ENCODE data around the gene CRELD2.
A peak's percentile ranks its signal among the peaks of the same experiment; 100 is the strongest.

Gene CRELD2

DNA sequence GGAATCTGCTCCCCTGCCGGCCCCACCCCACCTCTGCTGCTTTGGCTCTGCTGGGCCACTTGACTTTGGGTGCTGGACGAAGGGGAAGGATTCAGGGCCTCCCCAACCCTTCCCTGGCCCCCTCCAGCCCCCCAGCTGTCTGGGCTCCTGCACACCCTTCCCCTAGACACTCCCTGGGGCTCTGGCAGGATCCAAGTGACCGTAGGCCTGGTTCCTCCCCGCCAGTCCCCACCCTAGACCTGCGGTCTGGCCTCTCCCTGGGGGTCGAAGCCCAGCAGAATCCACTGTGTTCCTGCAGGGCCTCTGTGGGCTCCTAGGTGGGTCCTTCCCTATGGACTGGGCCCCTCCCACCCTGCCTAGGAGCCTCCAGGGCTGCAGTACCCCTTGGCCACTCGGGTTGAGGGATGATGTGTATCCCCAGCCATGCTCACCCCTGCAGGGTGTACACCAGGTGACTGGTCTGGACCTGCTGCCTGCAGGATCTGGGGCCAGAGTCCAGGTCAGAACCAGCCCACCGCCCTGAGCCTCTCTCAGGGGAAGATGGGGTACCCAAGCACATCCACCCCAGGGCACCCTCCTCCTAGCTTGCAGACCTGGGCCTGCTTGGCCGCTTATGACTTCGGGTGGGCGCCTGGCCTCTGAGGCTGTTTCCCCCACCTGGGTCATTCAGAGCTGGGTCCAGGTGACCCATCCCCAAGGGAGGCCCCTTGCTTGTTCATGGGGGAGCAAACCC is 47.8 kb downstream of the CRELD2 start:
- Histone ChIP-seq H3K9me3 (no peaks in the 10 kb centered on the region), H3K4me3 (no peak overlapping the region), H3K27ac (peak overlapping the region; percentile 88 to 89), H3K36me3 (peaks cover 17 to 35% (median 35%) of the 10 kb centered on the region in 3 donors), H3K4me1 (peaks cover 3 to 76% (median 48%) of the 10 kb centered on the region in 4 donors), H3K27me3 (no peaks in the 10 kb centered on the region)
- DNase-seq: peak in 1 of 2 donors; percentile 18
- intact Hi-C loops (cut with DNase I; ENCODE audit: low total_unique reads): loop anchor here (10.0 kb wide), 1 partner anchor 339 kb away; the partner anchor contains the start of gene PLXNB2
- no peak for TF ChIP-seq CTCF (IDR thresholded peaks at IDR 0.05)

GRCh38 chr22:49966774-49967705 is 48.6 kb downstream of the CRELD2 start:
- peaks cover 7 to 76% (median 55%) of the 10 kb centered on the region in 4 donors for H3K4me1 ChIP-seq
- no peak for TF ChIP-seq CTCF (IDR thresholded peaks at IDR 0.05)
- H3K27ac ChIP-seq: peak overlapping the region; percentile 88 to 89
- H3K27me3 ChIP-seq: no peaks in the 10 kb centered on the region
- peak overlapping the region in 1 of 2 donors; percentile 27 for H3K4me3 ChIP-seq
- intact Hi-C loops (cut with DNase I; ENCODE audit: low total_unique reads): loop anchor here (10.0 kb wide), 1 partner anchor 338 kb away; the partner anchor contains the start of gene PLXNB2
- H3K36me3 ChIP-seq: peaks cover 17 to 28% (median 28%) of the 10 kb centered on the region in 3 donors
- DNase-seq: peak; percentile 62 to 75
- H3K9me3 ChIP-seq: no peaks in the 10 kb centered on the region

DNA sequence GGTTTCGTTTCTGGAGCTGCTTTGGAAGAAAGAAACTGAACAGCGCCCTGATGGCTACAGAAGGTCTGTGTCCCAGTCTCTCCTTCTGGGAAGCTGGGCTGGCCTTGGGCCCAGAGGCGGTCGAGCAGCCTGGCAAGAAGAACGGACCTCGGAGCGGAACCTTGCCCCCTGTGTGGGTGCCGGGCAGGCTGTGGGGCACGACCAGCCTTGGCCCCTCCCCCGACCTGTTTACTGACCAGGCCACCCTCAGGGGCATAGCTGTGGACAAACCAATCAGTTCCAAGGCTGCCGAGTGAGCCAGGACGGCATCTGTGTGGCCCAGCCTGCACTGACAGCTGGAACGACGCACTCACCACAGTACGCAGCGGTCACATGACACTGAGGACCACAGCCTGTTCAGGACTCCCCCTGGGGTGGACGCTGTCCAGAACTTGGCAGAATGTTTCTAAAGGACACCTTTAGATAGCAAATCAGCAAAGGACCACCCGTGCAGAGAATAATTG is 49.3 kb downstream of the CRELD2 start:
- Histone ChIP-seq H3K36me3 (peaks cover 15 to 25% (median 23%) of the 10 kb centered on the region in 3 donors), H3K4me3 (peak overlapping the region in 1 of 2 donors; percentile 27), H3K4me1 (peaks cover 7 to 73% (median 56%) of the 10 kb centered on the region in 4 donors), H3K27ac (peak overlapping the region; percentile 88 to 89), H3K9me3 (no peaks in the 10 kb centered on the region), H3K27me3 (no peaks in the 10 kb centered on the region)
- TF ChIP-seq CTCF (IDR thresholded peaks at IDR 0.05): no peak
- intact Hi-C loops (cut with DNase I; ENCODE audit: low total_unique reads): loop anchor here (10.0 kb wide), 1 partner anchor 337 kb away; the partner anchor contains the start of gene PLXNB2
- peak; percentile 54 to 81 for DNase-seq

- H3K9me3 ChIP-seq: no peaks in the 10 kb centered on the region
- H3K4me3 ChIP-seq: no peak overlapping the region
- peaks cover 9 to 19% (median 17%) of the 10 kb centered on the region in 3 donors for H3K36me3 ChIP-seq
- intact Hi-C loops (cut with DNase I; ENCODE audit: low total_unique reads): loop anchor here (10.0 kb wide), 1 partner anchor 336 kb away; the partner anchor contains the start of gene PLXNB2
- no peak for TF ChIP-seq CTCF (IDR thresholded peaks at IDR 0.05)
- peaks cover 7 to 67% (median 49%) of the 10 kb centered on the region in 4 donors for H3K4me1 ChIP-seq
- H3K27me3 ChIP-seq: no peaks in the 10 kb centered on the region
- peak overlapping the region; percentile 88 to 89 for H3K27ac ChIP-seq
- DNase-seq: peak; percentile 18 to 63
These were observed 49.9 kb downstream of the CRELD2 start for GRCh38 chr22:49968313-49968830.
